ENCODE data around the gene OST4. TPM values are rescaled to one million over a fixed set of nuclear protein-coding genes. Genes with fewer than 3 reads are reported as not detected.

Gene OST4
- total RNA-seq, 2 donors from 2014 or later, result 364 to 404 TPM

Other genes with a start within 250 kb of the OST4 start
- not detected for gene DPYSL5, start 223.5 kb downstream of the OST4 start, total RNA-seq
- 10 to 100 TPM; 35.3 to 43.1 TPM for gene MAPRE3, start 101.0 kb downstream of the OST4 start, total RNA-seq
- gene TMEM214, start 38.7 kb downstream of the OST4 start, total RNA-seq, result 10 to 100 TPM; 39.1 to 66.5 TPM
- gene AGBL5, start 20.0 kb downstream of the OST4 start, total RNA-seq, result 10 to 100 TPM in 1 of 2 donors, 1 to 10 TPM in 1; 8.4 to 12.0 TPM
- 10 to 100 TPM; 41.1 to 46.6 TPM for gene EMILIN1, start 7.0 kb upstream of the OST4 start, total RNA-seq
- 1 to 10 TPM; 3.0 to 4.3 TPM for gene KHK, start 15.1 kb upstream of the OST4 start, total RNA-seq
- gene CGREF1, start 47.5 kb upstream of the OST4 start, total RNA-seq, result 1 to 10 TPM; 5.6 to 5.9 TPM
- gene ABHD1, start 52.2 kb upstream of the OST4 start, total RNA-seq, result 1 to 10 TPM; 1.1 to 3.2 TPM
- gene PREB, start 63.0 kb upstream of the OST4 start, total RNA-seq, result 10 to 100 TPM; 50.1 to 51.5 TPM
- not detected for gene PRR30, start 67.8 kb upstream of the OST4 start, total RNA-seq
- gene TCF23, start 77.3 kb upstream of the OST4 start, total RNA-seq, result under 1 TPM in 1 of 2 donors, not detected in 1; 0.24 TPM
- gene ATRAID, start 140.4 kb upstream of the OST4 start, total RNA-seq, result 100 to 1,000 TPM; 106 to 125 TPM
- gene SLC5A6, start 140.6 kb upstream of the OST4 start, total RNA-seq, result 10 to 100 TPM; 20.0 to 21.4 TPM
- 10 to 100 TPM; 12.7 to 15.2 TPM for gene CAD, start 145.7 kb upstream of the OST4 start, total RNA-seq
- 1 to 10 TPM; 4.8 to 5.7 TPM for gene SLC30A3, start 191.4 kb upstream of the OST4 start, total RNA-seq
- under 1 TPM; 0.41 to 0.71 TPM for gene DNAJC5G, start 203.8 kb upstream of the OST4 start, total RNA-seq
- 100 to 1,000 TPM in 1 of 2 donors, 10 to 100 TPM in 1; 92.1 to 105 TPM for gene TRIM54, start 210.8 kb upstream of the OST4 start, total RNA-seq
- 1 to 10 TPM; 1.2 to 1.6 TPM for gene UCN, start 236.8 kb upstream of the OST4 start, total RNA-seq